Activated CD4-positive, alpha-beta T cell treated with anti-CD3 and anti-CD28 coated beads for 36 hours (primary cell): ENCODE data around the gene C20orf144. TPM values are rescaled to one million over a fixed set of nuclear protein-coding genes. Genes with fewer than 3 reads are reported as not detected.
"Not testable (repeated sequence)": the region's sequence is repeated elsewhere in the genome, so short reads cannot be mapped to it uniquely, and the experiment has no call there.

ENCODE experiments used
- ATAC-seq: fragments of 200-7000 bp; cut with Tn5 transposase; one replicate; pipeline ENCODE4 v1.10.0; 2021; ENCODE audit warnings: mild to moderate bottlenecking, moderate library complexity
- CTCF ChIA-PET: fragments of 350-600 bp; sonication (Branson Sonifier 250); formaldehyde crosslinking; loops from one replicate; lab custom pipeline; 2021; ENCODE audit warnings: antibody characterized with exemption; lab: Charles Lee
- POLR2A ChIA-PET: fragments of 350-600 bp; sonication (Branson Sonifier 250); formaldehyde crosslinking; loops from one replicate; lab custom pipeline; 2021; ENCODE audit warnings: antibody characterized with exemption, inconsistent platforms; lab: Charles Lee
- DNase-seq: peaks from one replicate; pipeline ENCODE4 v3.0.0-alpha.2; 2020
- H3K27ac Mint-ChIP-seq: one replicate; pipeline ENCODE4 v1.8.0; 2021; ENCODE audit warnings: mixed read lengths
- H3K27me3 Mint-ChIP-seq: one replicate; pipeline ENCODE4 v1.8.0; 2021; ENCODE audit warnings: mixed read lengths
- H3K36me3 Mint-ChIP-seq: one replicate; pipeline ENCODE4 v1.8.0; 2021; ENCODE audit warnings: low read depth, mixed read lengths
- H3K4me1 Mint-ChIP-seq: one replicate; pipeline ENCODE4 v1.8.0; 2021; ENCODE audit warnings: mixed read lengths
- H3K4me3 Mint-ChIP-seq: one replicate; pipeline ENCODE4 v1.8.0; 2021; ENCODE audit warnings: mild to moderate bottlenecking, moderate library complexity, mixed read lengths
- H3K9me3 Mint-ChIP-seq: one replicate; pipeline ENCODE4 v1.8.0; 2021; ENCODE audit warnings: low read depth, mixed read lengths
- intact Hi-C, 2 experiments: fragments of 100-400 bp; cut with DNase I in 1 of 2; cut with micrococcal nuclease in 1 of 2; formaldehyde crosslinking; loops; one replicate each; pipeline versions ENCODE4 v1.14.2 to v1.15.1; 2022 to 2024; cut with DNase I, micrococcal nuclease
- total RNA-seq, 2 experiments: library from RNA; stranded (reverse); gene quantifications; one replicate each; pipeline ENCODE4 v1.2.3, GENCODE V29; 2021

C20orf144 gene
- total RNA-seq, 2 experiments from 2014 or later = 0.16 to 0.27 TPM

GRCh38 chr20:33700696-33701441, 38.7 kb downstream of the C20orf144 start:
- H3K4me3 Mint-ChIP-seq, H3K4me1 Mint-ChIP-seq, CTCF ChIA-PET, H3K27me3 Mint-ChIP-seq, intact Hi-C loops, H3K36me3 Mint-ChIP-seq, H3K27ac Mint-ChIP-seq, POLR2A ChIA-PET, H3K9me3 Mint-ChIP-seq, ATAC-seq, DNase-seq: not testable (repeated sequence)

GRCh38 chr20:33701629-33702450, 39.7 kb downstream of the C20orf144 start:
- H3K27ac Mint-ChIP-seq = no peak overlapping the region
- intact Hi-C loops = no loop called here
- no peak for DNase-seq
- H3K9me3 Mint-ChIP-seq = peaks cover 2% of the 10 kb centered on the region
- H3K4me3 Mint-ChIP-seq = no peak overlapping the region
- ChIA-PET POLR2A (no interaction called here), CTCF (no interaction called here)
- no peaks in the 10 kb centered on the region for H3K36me3 Mint-ChIP-seq
- no peak for ATAC-seq
- no peaks in the 10 kb centered on the region for H3K4me1 Mint-ChIP-seq
- H3K27me3 Mint-ChIP-seq = no peaks in the 10 kb centered on the region

- no peaks in the 10 kb centered on the region for H3K27me3 Mint-ChIP-seq
- peaks cover 2% of the 10 kb centered on the region for H3K9me3 Mint-ChIP-seq
- H3K4me3 Mint-ChIP-seq = no peak overlapping the region
- peaks cover 3% of the 10 kb centered on the region for H3K36me3 Mint-ChIP-seq
- H3K4me1 Mint-ChIP-seq = no peaks in the 10 kb centered on the region
- H3K27ac Mint-ChIP-seq = no peak overlapping the region
- CTCF ChIA-PET = no interaction called here
- POLR2A ChIA-PET = no interaction called here
- intact Hi-C loops = no loop called here
- ATAC-seq = no peak
- no peak for DNase-seq
Measured at GRCh38 chr20:33702861-33703260, 40.7 kb downstream of the C20orf144 start.

GRCh38 chr20:33703498-33704137, 41.5 kb downstream of the C20orf144 start:
- peaks cover 3% of the 10 kb centered on the region for H3K36me3 Mint-ChIP-seq
- ChIA-PET POLR2A (interaction anchor here (0.6 kb wide), 1 partner anchor 85 kb away, joined by 3 read pairs; no protein-coding TSS in a partner anchor), CTCF (no interaction called here)
- no peak overlapping the region for H3K4me3 Mint-ChIP-seq
- intact Hi-C loops = no loop called here
- H3K4me1 Mint-ChIP-seq = no peaks in the 10 kb centered on the region
- H3K9me3 Mint-ChIP-seq = no peaks in the 10 kb centered on the region
- H3K27ac Mint-ChIP-seq = no peak overlapping the region
- ATAC-seq (no peak), DNase-seq (no peak)
- no peaks in the 10 kb centered on the region for H3K27me3 Mint-ChIP-seq

GRCh38 chr20:33704197-33704924, 42.2 kb downstream of the C20orf144 start:
- DNase-seq (no peak), ATAC-seq (no peak)
- H3K4me1 Mint-ChIP-seq = peaks cover 4% of the 10 kb centered on the region
- H3K27me3 Mint-ChIP-seq = no peaks in the 10 kb centered on the region
- no peaks in the 10 kb centered on the region for H3K9me3 Mint-ChIP-seq
- CTCF ChIA-PET = interaction anchor here (0.6 kb wide), 1 partner anchor 16 kb away, joined by 3 read pairs; no protein-coding TSS in a partner anchor
- no peak overlapping the region for H3K4me3 Mint-ChIP-seq
- POLR2A ChIA-PET = interaction anchor here (0.6 to 0.7 kb wide), 3 partner anchors 15 to 85 kb away, joined by 3 to 4 read pairs (median 3); no protein-coding TSS in a partner anchor
- intact Hi-C loops = no loop called here
- peaks cover 3% of the 10 kb centered on the region for H3K36me3 Mint-ChIP-seq
- no peak overlapping the region for H3K27ac Mint-ChIP-seq

- no peak overlapping the region for H3K27ac Mint-ChIP-seq
- no peaks in the 10 kb centered on the region for H3K27me3 Mint-ChIP-seq
- intact Hi-C loops = no loop called here
- POLR2A ChIA-PET = no interaction called here
- H3K36me3 Mint-ChIP-seq = peaks cover 12% of the 10 kb centered on the region
- H3K4me1 Mint-ChIP-seq = peaks cover 12% of the 10 kb centered on the region
- no peak for DNase-seq
- CTCF ChIA-PET = no interaction called here
- H3K9me3 Mint-ChIP-seq = no peaks in the 10 kb centered on the region
- no peak overlapping the region for H3K4me3 Mint-ChIP-seq
- ATAC-seq = no peak
Measured at GRCh38 chr20:33707668-33708067, 45.5 kb downstream of the C20orf144 start.

GRCh38 chr20:33709398-33709797, 47.3 kb downstream of the C20orf144 start:
- peak; percentile 84 for ATAC-seq
- peaks cover 12% of the 10 kb centered on the region for H3K4me1 Mint-ChIP-seq
- H3K9me3 Mint-ChIP-seq = no peaks in the 10 kb centered on the region
- no peak overlapping the region for H3K4me3 Mint-ChIP-seq
- H3K36me3 Mint-ChIP-seq = peaks cover 16% of the 10 kb centered on the region
- CTCF ChIA-PET = interaction anchor here (0.6 kb wide), 1 partner anchor 22 kb away, joined by 3 read pairs; no protein-coding TSS in a partner anchor
- intact Hi-C loops = loop anchor here in 1 of 2 experiments (1.0 kb wide), 1 partner anchor 19 kb away; no protein-coding TSS in a partner anchor
- peak; percentile 43 for DNase-seq
- no peaks in the 10 kb centered on the region for H3K27me3 Mint-ChIP-seq
- POLR2A ChIA-PET = interaction anchor here (0.6 to 1.2 kb wide), 2 partner anchors 11 to 13 kb away, joined by 3 to 4 read pairs; partner anchors contain the start of gene PXMP4
- H3K27ac Mint-ChIP-seq = peak overlapping the region; percentile 74

- Mint-ChIP-seq H3K4me3 (no peak overlapping the region), H3K27ac (peak overlapping the region; percentile 19), H3K36me3 (peaks cover 16% of the 10 kb centered on the region), H3K27me3 (no peaks in the 10 kb centered on the region), H3K4me1 (peaks cover 12% of the 10 kb centered on the region), H3K9me3 (no peaks in the 10 kb centered on the region)
- ATAC-seq = peak; percentile 50
- DNase-seq = no peak
- ChIA-PET POLR2A (interaction anchor here (1.2 kb wide), 1 partner anchor 10 kb away, joined by 4 read pairs; the partner anchor contains the start of gene PXMP4), CTCF (no interaction called here)
- intact Hi-C loops = loop anchor here in 1 of 2 experiments (1.0 kb wide), 1 partner anchor 20 kb away; no protein-coding TSS in a partner anchor
Measured at GRCh38 chr20:33709905-33710541, 47.9 kb downstream of the C20orf144 start.

GRCh38 chr20:33710681-33711445, 48.7 kb downstream of the C20orf144 start:
- Mint-ChIP-seq H3K9me3 (no peaks in the 10 kb centered on the region), H3K36me3 (peaks cover 16% of the 10 kb centered on the region), H3K27ac (no peak overlapping the region), H3K4me1 (peaks cover 12% of the 10 kb centered on the region), H3K27me3 (no peaks in the 10 kb centered on the region), H3K4me3 (no peak overlapping the region)
- DNase-seq = no peak
- intact Hi-C loops = no loop called here
- ChIA-PET POLR2A (no interaction called here), CTCF (interaction anchor here (0.6 to 0.8 kb wide), 2 partner anchors 448 to 1644 kb away, joined by 3 to 4 read pairs; no protein-coding TSS in a partner anchor)
- no peak for ATAC-seq

GRCh38 chr20:33711446-33711738, 49.3 kb downstream of the C20orf144 start:
- no peaks in the 10 kb centered on the region for H3K27me3 Mint-ChIP-seq
- peaks cover 16% of the 10 kb centered on the region for H3K36me3 Mint-ChIP-seq
- intact Hi-C loops = no loop called here
- H3K27ac Mint-ChIP-seq = no peak overlapping the region
- H3K9me3 Mint-ChIP-seq = no peaks in the 10 kb centered on the region
- DNase-seq = no peak
- no peak overlapping the region for H3K4me3 Mint-ChIP-seq
- no peak for ATAC-seq
- CTCF ChIA-PET = no interaction called here
- H3K4me1 Mint-ChIP-seq = peaks cover 12% of the 10 kb centered on the region
- POLR2A ChIA-PET = no interaction called here
